ENCODE data around the gene TIMP3. TPM values are rescaled to one million over a fixed set of nuclear protein-coding genes. Genes with fewer than 3 reads are reported as not detected.

The TIMP3 gene
- polyA plus RNA-seq, 1 donor (not counting 4 experiments of a cell fraction or from before 2014, with no cell fraction given) = 34.3 TPM

DNA sequence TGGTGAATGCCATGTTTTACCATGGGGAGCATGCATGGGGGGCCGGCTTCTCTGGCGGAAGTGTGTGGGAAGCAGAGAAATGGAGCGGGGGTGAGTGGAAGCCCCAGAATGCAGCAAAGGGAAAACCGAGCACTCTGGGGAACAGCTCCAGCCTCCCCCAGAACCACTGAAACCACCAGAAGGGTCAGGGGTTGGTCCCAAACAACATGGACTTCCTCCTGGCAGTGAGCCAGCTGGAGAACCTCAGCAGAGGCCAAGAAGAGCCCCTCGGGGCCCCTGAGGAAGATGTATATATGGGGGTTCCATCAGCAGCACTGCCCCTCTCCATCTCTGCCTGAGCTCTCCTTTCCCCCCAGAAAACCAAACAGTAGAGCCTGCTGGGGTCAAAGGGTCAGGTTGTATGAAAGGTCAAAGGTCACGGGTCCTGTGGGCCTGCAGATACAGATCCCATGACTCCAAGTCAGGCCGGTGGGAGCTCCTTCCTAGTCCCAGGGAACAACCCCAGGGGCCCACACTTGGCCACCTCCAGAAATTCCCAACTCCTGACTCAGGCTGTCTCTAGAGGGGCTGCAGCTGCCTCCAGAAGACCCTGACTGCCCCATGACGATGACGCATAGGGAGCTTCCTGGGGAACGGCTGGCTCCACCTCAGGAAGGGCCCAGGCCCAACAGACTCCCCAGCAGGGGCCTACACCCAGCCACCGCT, 48.5 kb upstream of the TIMP3 start:
- Histone ChIP-seq H3K27ac (ENCODE audit: control insufficient read depth, insufficient read depth, low read length) (no peak overlapping the region), H4K20me1 (ENCODE audit: control insufficient read depth, extremely low read depth, insufficient read depth, low read length) (no peaks in the 10 kb centered on the region), H2AFZ (ENCODE audit: control insufficient read depth, low read length) (no peak overlapping the region), H3K36me3 (ENCODE audit: control insufficient read depth in 2 of 2, extremely low read depth in 1 of 2, insufficient read depth in 2 of 2, low read length in 2 of 2) (no peaks in the 10 kb centered on the region), H3K4me2 (ENCODE audit: control insufficient read depth, extremely low read depth, insufficient read depth, low read depth, low read length) (no peak overlapping the region), H3K79me2 (ENCODE audit: control insufficient read depth, insufficient read depth, low read length) (no peaks in the 10 kb centered on the region), H3K27me3 (ENCODE audit: control insufficient read depth, extremely low read depth, insufficient read depth, low read length) (no peaks in the 10 kb centered on the region), H3K4me1 (ENCODE audit: control insufficient read depth, extremely low read depth, insufficient read depth, low read length) (no peaks in the 10 kb centered on the region), H3K9ac (ENCODE audit: control insufficient read depth, extremely low read depth, insufficient read depth, low read length) (no peak overlapping the region), H3K9me3 (ENCODE audit: control insufficient read depth, low read depth, low read length) (no peaks in the 10 kb centered on the region), H3K9me1 (ENCODE audit: control insufficient read depth, extremely low read depth, insufficient read depth, low read length) (no peaks in the 10 kb centered on the region), H3K4me3 (ENCODE audit: control insufficient read depth in 2 of 3, extremely low read depth in 1 of 3, insufficient read depth in 2 of 3, low read depth in 1 of 3, low read length in 3 of 3) (no peak overlapping the region)
- dilution Hi-C loops (cut with MboI; ENCODE audit: extremely low pct_ligation_motif_present, low sequenced_read_pairs) = no loop called here
- TF ChIP-seq EZH2 (IDR thresholded peaks at IDR 0.05; ENCODE audit: low read length) = no peak
- TF ChIP-seq, protein P1, sequence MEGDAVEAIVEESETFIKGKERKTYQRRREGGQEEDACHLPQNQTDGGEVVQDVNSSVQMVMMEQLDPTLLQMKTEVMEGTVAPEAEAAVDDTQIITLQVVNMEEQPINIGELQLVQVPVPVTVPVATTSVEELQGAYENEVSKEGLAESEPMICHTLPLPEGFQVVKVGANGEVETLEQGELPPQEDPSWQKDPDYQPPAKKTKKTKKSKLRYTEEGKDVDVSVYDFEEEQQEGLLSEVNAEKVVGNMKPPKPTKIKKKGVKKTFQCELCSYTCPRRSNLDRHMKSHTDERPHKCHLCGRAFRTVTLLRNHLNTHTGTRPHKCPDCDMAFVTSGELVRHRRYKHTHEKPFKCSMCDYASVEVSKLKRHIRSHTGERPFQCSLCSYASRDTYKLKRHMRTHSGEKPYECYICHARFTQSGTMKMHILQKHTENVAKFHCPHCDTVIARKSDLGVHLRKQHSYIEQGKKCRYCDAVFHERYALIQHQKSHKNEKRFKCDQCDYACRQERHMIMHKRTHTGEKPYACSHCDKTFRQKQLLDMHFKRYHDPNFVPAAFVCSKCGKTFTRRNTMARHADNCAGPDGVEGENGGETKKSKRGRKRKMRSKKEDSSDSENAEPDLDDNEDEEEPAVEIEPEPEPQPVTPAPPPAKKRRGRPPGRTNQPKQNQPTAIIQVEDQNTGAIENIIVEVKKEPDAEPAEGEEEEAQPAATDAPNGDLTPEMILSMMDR (optimal IDR thresholded peaks at IDR 0.05 in 1 of 3, IDR thresholded peaks at IDR 0.05 in 1 of 3, conservative IDR thresholded peaks at IDR 0.05 in 1 of 3; ENCODE audit: extremely low read depth in 1 of 3, insufficient read depth in 2 of 3, low read length in 3 of 3) = no peak
- DNase-seq (ENCODE audit: low read depth, low spot score) (no peak), FAIRE-seq (no peak)

DNA sequence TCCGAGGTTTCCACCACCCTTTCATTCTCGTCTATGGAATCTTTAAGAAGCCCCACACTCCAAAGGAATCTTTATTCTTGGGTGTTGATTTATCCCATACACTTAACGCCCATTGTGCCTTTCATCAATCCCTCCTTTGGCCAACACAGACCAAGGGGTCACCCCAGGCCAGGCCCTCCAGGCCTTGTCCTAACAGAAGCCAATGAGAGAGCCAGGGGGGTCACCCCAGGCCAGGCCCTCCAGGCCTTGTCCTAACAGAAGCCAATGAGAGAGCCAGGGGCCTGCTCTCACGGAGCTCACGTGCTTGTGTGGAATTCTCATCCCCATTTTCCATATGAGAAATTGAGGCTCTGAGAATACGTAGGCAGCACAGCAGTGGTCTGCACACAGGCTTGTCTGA, 47.9 kb upstream of the TIMP3 start:
- H3K9ac ChIP-seq (ENCODE audit: control insufficient read depth, extremely low read depth, insufficient read depth, low read length) = no peak overlapping the region
- no peaks in the 10 kb centered on the region for H3K79me2 ChIP-seq (ENCODE audit: control insufficient read depth, insufficient read depth, low read length)
- no peaks in the 10 kb centered on the region for H4K20me1 ChIP-seq (ENCODE audit: control insufficient read depth, extremely low read depth, insufficient read depth, low read length)
- no peaks in the 10 kb centered on the region for H3K9me3 ChIP-seq (ENCODE audit: control insufficient read depth, low read depth, low read length)
- dilution Hi-C loops (cut with MboI; ENCODE audit: extremely low pct_ligation_motif_present, low sequenced_read_pairs) = no loop called here
- no peaks in the 10 kb centered on the region for H3K4me1 ChIP-seq (ENCODE audit: control insufficient read depth, extremely low read depth, insufficient read depth, low read length)
- H2AFZ ChIP-seq (ENCODE audit: control insufficient read depth, low read length) = no peak overlapping the region
- H3K4me2 ChIP-seq (ENCODE audit: control insufficient read depth, extremely low read depth, insufficient read depth, low read depth, low read length) = no peak overlapping the region
- FAIRE-seq (no peak), DNase-seq (ENCODE audit: low read depth, low spot score) (no peak)
- TF ChIP-seq, protein P1 (optimal IDR thresholded peaks at IDR 0.05 in 1 of 3, IDR thresholded peaks at IDR 0.05 in 1 of 3, conservative IDR thresholded peaks at IDR 0.05 in 1 of 3; ENCODE audit: extremely low read depth in 1 of 3, insufficient read depth in 2 of 3, low read length in 3 of 3) = no peak
- TF ChIP-seq EZH2 (IDR thresholded peaks at IDR 0.05; ENCODE audit: low read length) = no peak
- H3K4me3 ChIP-seq (ENCODE audit: control insufficient read depth in 2 of 3, extremely low read depth in 1 of 3, insufficient read depth in 2 of 3, low read depth in 1 of 3, low read length in 3 of 3) = no peak overlapping the region
- no peaks in the 10 kb centered on the region for H3K36me3 ChIP-seq (ENCODE audit: control insufficient read depth in 2 of 2, extremely low read depth in 1 of 2, insufficient read depth in 2 of 2, low read length in 2 of 2)
- no peaks in the 10 kb centered on the region for H3K9me1 ChIP-seq (ENCODE audit: control insufficient read depth, extremely low read depth, insufficient read depth, low read length)
- H3K27ac ChIP-seq (ENCODE audit: control insufficient read depth, insufficient read depth, low read length) = no peak overlapping the region
- no peaks in the 10 kb centered on the region for H3K27me3 ChIP-seq (ENCODE audit: control insufficient read depth, extremely low read depth, insufficient read depth, low read length)
